Liver (tissue), 3 donors: Measurements from ENCODE around the gene PCDHA10.

Source experiments
- FOXA1 ChIP-seq: IDR thresholded peaks from 2 replicates; pipeline ENCODE4 v1.6.1; 2016; ENCODE audit warnings: antibody characterized with exemption
- MAX ChIP-seq: IDR thresholded peaks from 2 replicates; pipeline ENCODE4 v1.6.1; 2016; ENCODE audit warnings: antibody characterized with exemption
- RAD21 ChIP-seq, 2 donors: IDR thresholded peaks; 2 replicates each; pipeline ENCODE4 v1.6.1; 2016; ENCODE audit warnings: antibody characterized with exemption in 2 of 2, mild to moderate bottlenecking in 2 of 2
- SP1 ChIP-seq: IDR thresholded peaks from 2 replicates; pipeline ENCODE4 v1.6.1; 2018; ENCODE audit warnings: antibody characterized with exemption, mild to moderate bottlenecking
- TAF1 ChIP-seq: conservative IDR thresholded peaks from 2 replicates; pipeline ENCODE4 v1.6.1; 2016; ENCODE audit warnings: antibody characterized with exemption, mild to moderate bottlenecking
- TF ChIP-seq, protein P1 (sequence below): fragments of 150-350 bp; IDR thresholded peaks from 2 replicates; pipeline ENCODE4 v1.5.1; 2017; ENCODE audit warnings: improper control_type of control experiment, low read depth, low read length; ENCODE audit not compliant: missing input control
- donor health status: healthy.
- donor health status: healthy.

DNA sequence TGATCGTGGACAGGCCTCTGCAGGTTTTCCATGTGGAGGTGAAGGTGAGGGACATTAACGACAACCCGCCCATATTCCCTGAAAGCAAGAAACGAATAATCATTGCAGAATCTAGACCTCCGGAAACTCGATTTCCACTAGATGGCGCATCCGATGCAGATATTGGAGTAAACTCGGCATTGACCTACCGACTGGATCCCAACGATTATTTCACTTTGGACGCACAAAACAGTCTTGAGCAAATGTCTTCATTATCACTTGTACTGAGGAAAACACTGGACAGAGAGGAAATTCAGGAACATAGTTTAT, 26.8 kb downstream of the PCDHA10 start:
- TF ChIP-seq TAF1: no peak
- TF ChIP-seq, protein P1, sequence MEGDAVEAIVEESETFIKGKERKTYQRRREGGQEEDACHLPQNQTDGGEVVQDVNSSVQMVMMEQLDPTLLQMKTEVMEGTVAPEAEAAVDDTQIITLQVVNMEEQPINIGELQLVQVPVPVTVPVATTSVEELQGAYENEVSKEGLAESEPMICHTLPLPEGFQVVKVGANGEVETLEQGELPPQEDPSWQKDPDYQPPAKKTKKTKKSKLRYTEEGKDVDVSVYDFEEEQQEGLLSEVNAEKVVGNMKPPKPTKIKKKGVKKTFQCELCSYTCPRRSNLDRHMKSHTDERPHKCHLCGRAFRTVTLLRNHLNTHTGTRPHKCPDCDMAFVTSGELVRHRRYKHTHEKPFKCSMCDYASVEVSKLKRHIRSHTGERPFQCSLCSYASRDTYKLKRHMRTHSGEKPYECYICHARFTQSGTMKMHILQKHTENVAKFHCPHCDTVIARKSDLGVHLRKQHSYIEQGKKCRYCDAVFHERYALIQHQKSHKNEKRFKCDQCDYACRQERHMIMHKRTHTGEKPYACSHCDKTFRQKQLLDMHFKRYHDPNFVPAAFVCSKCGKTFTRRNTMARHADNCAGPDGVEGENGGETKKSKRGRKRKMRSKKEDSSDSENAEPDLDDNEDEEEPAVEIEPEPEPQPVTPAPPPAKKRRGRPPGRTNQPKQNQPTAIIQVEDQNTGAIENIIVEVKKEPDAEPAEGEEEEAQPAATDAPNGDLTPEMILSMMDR: no peak
- TF ChIP-seq SP1: no peak
- no peak for TF ChIP-seq MAX
- TF ChIP-seq FOXA1: no peak
- TF ChIP-seq RAD21 (IDR thresholded peaks at IDR 0.05): no peak
